Measurements from ENCODE around the gene GRM4.
"Not testable (repeated sequence)": the region's sequence is repeated elsewhere in the genome, so short reads cannot be mapped to it uniquely, and the experiment has no call there.

Gene GRM4

DNA sequence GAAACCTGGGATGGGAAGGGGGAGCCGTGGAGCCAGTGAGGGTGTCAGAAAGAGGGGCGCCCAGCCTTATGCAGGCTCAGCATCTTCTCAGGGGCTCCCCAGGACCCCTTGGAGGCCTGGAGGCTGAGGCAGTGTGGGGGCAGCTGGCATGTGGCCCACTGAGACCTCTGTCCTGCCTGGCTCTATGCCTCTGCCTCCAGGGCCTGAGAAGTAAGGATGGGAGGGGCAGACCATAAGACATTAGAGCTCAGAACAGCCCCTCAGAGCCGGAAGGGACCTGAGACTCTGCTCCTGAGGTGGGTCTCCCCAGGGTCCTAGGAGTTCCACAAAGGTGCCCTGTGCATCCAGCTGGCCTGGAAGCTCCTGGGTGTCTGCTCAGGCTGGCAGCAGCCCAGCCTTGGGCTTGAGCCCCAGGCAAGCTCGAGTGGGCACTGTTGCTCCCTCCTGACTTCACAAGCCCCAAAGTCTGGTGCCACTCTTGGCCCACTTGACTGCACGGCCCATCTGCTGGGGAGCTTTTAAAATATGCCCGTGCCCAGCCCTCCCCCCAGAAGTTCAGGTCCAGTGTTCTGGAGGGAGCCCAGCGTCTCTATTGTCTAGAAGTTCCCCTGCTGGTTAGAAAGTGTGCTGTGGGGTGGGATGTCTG, 126.8 kb downstream of the GRM4 start:
- no peak for DNase-seq

DNA sequence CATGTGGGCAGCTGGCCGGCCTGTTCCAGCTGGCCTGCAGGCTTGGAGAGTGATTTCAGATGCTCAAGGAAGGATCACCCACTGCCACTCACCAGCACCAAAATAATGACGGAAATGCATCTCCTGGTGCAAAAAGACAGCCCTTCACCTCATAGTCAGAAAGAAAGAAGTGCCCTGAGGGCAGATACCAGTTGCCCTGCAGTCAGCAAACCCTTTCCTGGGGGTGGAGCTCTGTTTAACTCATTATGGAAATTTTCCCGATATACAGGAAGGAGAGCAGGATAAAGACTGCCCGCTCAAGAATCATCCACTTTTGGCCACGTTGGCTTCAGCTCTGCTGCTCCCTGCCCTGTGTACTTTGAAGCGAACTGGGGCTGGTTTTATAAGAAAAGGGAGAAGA, 127.9 kb downstream of the GRM4 start:
- no peak for DNase-seq

DNA sequence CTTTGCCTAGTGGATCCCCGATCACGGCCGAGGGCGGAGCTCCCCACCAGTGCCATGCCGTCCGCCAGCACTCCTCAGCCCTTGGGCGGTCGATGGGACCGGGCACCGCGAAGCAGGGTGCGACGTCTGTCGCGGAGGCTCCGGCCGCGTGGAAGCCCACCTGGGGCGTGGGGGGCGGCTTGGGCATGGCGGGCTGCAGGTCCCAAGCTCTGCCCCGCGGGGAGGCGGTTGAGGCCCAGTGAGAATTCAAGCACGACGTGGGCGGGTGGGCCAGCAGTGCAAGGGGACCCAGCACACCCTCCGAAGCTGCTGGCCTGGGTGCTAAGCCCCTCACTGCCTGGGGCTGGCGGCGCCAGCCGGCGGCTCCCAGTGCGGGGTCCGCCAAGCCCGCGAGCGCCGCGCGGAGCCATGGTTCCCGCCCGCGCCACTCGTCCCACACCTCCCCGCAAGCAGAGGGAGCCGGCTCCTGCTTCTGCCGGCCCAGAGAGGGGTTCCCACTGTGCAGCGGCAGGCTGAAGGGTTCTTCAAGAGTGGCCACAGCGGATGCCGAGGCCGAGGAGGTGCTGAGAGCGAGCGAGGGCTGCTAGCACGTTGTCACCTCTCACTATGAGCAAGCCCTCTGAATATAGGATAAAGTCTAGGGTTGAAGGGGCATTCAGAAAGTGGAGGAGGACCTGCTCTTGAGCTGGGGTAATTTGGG, 128.6 kb downstream of the GRM4 start:
- DNase-seq = no peak

DNA sequence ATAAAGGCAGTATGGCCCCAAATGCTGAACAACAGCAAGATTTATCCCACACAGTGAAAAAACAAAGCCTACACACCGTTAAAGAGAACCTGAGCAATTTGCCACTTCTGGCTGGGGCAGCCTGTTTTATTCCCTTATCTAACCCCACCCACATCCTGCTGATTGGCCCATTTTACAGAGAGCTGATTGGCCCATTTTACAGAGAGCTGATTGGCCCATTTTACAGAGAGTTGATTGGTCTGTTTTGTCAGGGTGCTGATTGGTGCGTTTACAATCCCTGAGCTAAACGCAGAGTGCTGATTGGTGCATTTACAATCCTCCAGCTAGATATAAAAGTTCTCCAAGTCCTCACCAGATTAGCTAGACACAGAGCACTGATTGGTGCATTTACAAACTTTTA, 129.3 kb downstream of the GRM4 start:
- not testable (repeated sequence) for DNase-seq

DNA sequence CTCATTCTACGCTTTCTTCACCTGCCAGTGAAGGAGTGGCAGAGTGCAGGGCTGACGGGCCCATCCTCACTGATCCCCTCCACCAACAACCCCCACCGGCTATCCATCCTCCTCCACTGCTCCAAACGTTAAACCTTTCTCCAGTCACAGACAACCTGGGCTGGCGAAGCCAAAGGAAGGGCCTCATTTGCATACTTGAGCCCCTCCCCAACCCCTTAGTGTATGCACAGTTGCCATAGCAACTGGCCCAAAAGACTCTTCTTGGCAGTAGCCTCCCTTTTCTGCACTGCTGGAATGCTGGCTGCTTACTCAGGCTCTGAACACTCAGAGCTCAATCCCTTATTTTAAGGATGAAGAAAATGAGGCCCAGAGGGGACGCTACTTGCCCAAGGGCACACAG, 130.3 kb downstream of the GRM4 start:
- DNase-seq = no peak

DNA sequence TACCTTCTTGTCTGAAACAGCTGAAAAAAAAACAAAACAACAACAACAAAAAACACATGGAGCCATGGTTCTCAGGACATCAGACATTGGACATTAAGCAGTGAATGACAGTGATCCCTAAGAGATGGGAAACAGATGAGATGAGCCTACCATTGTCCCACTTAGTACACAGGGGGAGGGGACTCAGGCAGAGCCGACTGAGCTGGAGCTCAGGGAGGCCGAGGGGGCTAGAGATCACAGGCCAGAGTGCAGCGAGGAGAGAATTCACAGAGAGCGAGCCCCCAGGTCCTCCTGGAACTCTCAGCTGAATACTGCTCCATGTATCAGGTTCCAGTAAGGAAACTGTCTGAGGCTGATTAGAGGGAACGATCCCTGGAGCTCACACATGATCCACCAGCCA, 134.6 kb downstream of the GRM4 start:
- no peak for DNase-seq

DNA sequence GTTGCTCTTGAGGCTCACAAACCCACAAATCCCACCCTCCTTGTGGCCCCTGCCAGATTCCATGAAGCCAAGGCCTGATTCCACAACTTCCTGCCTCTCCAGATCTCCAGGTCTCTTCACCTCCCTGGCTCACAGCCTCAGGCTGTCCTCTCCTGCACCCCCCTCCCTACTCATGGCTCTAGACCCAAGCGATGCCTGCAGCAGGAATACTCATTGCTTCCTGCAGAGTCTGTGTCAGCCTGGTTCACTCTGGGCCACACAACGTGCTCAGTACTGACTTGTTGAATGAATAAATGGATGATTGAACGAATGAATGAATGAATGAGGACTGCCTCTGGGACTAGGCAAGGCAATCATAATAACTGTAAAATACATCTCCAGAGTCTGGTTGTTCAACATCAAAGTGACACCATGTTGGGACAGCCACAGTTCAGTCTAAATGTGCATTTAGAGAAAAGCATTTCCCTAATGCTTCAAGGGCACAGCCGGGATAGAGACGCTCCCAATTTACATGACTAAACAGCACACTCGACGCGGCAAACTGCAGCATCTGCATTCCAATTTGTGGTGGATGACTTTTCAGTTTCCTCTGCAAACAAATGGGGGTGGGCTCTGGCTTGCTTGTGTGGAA, 139.9 kb downstream of the GRM4 start:
- no peak for DNase-seq

DNA sequence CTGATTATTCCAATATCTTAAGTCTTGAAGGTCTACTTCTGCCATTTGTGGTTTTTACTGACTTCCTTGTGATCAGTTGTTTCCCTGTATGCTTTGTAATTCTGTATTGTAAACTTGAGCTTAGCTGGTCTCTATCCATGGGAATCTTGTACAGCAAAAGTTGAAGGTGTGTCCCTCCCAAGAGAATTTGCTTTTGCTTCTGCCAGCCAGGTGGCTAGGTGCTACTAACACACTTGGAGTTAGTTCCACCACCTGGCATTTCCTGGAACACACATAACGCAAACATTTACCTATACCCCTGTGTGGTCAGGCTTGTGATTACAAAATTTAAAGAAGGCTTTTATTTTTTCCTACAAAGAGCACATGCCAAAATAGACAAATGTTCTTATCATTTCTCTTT, 141.2 kb downstream of the GRM4 start:
- DNase-seq = no peak

DNA sequence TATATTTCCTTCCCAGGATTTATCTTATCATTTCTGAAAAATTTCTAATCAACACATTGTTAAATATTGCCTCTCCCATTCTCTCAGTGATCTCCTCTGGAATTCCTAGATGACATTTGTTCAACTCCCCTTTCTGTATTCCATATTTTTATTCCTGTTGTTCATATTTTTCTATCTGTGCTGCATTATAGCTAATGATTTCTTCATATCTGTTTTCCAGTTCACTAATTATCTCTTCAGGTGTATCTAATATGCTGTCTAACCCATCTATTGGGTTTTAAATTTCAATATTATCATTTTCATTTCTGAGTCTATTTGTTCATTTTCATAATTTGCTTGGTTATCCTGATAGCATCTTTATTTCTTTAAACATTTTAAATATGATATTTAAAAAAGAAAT, 141.9 kb downstream of the GRM4 start:
- DNase-seq = no peak

DNA sequence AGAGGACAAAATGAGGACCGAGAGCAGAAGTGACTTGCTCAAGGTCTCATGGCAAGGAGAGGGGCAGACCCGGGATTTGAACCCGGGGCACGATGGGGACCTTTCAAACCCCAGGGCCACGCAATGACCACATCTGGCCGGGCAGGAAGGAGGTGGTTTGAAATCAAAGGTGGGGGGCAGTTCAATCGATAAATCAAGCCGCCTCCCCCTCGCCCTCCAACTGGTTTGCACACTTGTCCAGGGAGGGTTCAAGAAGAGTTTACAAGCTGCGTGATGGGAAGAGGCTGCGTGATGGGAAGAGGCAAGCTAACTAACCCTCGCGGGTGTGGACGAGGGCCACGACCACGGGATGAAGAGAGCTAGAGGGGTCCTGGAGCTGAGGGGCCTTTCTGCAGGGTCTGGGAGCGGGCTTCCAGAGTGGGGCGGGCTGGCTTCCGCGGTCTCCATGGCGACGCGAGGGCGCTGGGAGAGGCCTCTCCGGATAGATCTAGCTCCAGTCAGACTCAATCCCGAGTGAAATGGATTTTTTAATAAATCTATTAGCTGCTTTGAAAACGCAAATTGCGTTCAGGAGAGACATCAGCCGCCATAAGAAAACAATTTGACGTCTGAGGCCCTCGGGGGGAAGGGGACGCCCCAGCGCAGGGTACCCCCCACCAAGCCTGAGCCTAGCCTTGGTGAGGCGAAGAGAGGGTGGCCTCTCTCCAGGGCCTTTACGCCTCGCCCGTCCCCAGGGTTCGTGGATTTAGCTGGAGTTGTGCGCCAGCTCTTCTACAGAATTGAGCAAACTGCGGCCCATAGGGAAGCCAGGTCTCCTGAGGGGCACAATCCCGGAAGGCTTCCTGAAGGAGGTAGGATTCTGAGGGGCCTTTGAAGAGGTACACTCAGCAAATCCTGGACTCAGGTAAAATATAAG, 143.9 kb downstream of the GRM4 start:
- no peak for DNase-seq

DNA sequence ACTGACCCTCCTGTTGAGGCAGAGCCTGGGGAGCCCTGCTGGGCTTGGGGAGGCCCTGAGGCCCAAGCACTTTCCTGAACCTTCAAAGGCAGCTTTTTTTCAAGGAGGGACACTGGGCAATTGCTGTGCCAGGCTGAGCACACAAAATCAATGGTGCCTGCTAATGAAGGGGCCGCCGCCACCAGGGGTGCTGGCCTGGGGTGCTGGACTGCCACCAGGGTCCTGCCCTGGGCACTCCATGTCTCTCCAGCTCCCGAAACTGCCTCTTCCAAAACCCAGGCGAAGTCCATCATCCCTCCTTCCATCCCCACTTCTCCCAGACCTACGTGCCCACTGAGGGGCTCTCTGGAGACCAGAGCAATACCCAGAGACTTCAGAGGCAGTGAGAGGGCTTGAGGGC, 145.6 kb downstream of the GRM4 start:
- DNase-seq = no peak

DNA sequence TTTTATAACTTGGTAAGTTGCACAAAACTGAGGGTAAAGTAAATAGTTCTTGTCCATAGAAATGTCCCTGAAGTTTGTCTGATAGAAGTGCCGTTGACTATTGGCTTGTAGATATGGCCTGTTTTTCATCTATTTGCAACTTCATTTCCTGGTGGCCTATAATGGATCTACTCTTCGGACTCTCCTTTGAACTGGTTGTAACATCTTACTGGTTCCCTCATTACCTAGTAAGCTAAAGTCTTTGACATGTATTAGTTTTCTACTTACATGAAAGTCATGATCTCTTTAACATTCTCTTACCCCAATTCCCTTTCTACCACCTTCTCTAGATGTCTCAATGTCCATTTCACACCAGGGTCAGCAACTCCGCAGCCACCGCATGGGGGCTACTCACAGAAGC, 146.3 kb downstream of the GRM4 start:
- DNase-seq = no peak

DNA sequence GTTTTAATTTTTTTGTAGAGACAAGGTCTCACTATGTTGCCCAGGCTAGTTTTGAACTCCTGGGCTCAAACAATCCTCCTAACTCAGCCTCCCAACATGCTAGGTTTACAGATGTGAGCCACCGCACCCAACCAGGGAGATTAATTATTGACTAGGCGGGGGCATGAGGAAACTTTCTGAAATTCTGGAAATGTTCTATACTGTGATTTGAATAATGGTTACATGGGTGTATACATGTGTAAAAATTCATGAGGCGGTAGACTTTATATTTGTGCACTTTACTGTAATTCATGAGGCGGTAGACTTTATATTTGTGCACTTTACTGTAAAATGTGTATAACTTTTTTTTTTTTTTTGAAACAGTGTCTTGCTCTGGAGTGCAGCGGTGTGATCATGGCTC, 147.2 kb downstream of the GRM4 start:
- DNase-seq = no peak

DNA sequence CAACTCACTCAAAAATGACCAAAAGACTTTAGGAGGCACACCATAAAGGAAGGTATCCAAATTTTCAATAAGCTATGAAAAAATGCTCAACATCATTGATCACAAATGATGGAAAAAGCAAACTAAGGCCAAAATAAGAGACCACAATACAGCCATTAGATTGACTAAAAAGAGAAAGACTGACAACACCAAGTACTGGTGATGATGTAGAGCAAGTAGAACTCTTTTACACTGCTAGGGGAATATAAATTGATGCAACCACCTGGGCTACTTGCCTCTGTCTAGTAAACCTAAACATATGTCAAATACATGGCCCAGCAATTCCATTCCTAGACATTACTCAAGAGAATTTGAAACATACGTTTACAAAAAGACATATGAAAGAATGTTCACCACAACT, 148.6 kb downstream of the GRM4 start:
- DNase-seq = no peak

DNA sequence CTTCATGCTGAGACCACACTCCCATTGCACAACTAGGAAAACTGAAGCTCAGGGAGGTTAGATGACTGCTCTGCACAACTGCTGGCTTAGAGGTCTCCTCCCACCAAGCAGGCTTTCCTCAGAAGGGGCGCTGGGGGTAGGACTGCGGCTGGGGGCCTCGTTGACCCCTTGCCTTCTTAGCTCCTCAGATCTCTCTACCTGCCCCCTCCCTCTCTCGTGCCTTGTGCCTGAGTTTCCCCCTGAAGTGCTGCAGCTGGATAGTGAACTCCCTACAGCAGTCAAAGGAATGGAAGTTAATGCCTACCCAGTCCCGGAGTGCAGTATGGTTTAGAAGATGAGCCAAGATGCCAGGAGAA, 149.8 kb downstream of the GRM4 start:
- DNase-seq = no peak

DNA sequence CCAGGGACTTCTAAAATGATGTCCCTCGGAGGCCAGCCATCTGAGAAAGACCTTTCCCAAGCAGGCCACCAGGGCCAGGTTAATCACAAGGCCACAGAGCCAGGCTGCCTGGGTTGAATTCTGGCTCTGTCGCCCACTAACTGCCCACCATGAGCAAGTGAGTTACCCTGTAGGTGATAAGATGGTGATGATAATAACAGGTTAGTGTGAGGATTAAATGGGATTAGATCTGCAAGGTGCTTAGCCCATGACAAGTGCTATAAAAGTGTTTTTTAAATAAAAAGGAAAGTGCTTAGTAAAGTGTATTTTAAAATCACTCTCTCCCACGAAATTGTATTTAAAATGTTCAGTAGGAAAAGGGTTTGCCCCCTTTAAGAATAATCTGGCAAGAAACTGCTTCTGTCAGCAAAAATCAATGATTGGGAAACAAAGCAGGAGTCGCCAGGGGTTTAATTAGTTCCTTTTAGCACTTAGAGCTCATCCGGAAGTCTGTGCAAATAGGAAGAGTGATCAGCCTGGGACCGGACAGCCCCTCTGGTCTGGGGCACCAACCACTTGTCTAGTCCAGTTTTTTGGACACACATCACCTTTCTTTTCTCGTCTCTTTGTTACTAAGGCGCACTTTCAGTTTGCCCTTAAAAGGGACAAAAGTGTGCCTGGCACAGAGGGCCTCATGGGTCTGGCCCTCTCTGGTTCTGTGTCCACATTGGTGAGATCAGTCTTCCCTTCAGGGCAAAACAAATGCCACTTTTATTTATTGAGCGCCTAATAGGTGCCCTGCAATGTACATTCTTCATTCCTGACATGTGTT, 150.4 kb downstream of the GRM4 start:
- no peak for DNase-seq

DNA sequence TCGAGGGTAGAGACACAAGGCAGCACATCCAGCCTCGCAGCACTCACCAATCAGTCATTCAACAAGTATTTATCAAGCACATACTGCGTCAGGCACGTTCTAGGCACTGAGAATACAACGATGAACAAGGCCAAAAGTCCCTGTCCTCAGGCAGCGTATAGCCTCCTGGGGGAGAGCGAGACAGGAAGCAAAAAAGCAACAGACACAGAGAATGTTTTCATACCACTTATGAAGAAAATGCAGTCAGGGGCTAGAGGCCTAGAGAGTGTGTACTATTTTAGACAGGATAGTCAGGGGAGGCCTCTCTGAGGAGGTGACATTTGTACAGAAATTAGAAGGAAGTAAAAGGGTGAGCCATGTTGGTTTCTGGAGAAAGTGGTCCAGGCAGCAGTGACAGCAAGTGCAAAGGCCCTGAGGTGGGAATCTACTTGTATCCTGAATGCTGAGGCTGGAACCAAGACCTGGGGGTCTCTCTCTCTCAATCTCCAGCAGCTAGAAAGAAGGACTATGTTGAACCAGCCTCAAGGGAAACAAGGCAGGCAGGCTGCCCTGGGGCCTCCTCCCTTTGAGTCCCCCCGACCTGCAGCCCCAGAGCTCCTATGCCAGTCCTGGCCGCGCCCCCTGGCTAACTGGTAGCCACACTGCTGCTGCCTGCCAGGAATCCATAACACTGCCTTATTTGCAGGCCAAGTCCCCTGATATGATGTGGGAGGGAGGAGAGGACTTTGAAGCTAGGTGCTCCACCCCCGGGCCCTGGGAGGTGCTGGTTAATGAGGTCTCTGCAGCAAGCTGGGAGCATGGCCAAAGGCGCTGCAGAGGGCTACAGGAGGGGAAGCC, 151.2 kb downstream of the GRM4 start:
- no peak for DNase-seq

DNA sequence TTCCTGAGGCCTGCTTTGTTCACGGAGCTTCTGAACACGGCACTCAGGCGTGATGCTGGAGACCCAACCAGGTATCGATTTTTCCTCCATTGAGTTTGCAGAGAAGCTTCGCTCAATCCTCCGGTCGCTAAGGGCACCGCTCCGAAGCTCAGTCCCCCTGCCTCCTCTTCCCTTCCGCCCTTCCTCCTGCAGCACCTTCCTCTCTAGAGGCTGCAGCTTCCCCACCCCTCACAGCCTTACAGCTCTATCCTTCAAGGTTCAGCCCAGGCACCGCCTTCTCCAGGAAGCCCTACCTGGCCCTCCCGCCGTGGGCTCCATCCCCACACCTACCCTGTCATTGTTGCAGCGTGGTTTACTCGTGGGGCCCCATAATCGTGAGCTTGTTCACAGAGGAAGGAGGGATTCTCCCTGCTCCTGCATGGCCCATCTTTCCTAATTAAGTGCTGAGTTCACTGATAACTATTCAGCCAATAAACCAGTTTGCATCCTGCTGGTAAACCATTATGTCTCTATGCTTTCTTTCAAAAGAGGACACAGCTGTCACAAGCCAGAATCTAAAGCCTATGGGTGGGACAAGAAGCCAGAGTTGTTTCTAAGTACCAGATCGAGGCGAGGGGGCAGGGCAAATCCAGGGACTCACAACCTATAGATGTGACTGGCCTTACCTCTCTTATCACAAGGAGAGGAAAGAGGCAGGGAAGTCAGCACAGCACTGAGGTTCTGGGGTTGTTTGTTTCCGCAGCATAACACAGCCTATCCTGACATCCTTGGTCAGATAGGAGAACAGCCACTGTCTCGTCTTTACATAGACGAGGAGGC, 152.0 kb downstream of the GRM4 start:
- no peak for DNase-seq

DNA sequence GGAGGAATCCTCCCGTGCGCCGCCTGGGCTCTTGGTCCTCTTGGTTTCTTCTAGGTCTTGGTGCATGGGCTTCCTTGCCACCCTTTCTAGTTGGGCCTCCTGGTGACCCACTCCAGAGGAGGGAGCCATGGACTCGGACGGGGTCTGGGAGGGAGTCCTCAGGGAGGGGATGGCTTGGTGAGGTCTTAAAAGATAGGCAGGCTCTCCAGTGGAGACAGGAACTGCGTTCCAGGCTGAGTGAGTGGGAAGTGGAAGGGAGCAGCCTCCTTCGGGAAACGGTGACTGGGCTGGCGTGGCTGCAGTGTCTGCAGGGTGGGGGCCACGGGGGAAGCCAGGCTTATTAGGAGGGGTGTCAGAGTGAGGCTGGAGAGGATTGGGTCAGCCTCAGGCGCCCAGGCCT, 152.8 kb downstream of the GRM4 start:
- DNase-seq = no peak

DNA sequence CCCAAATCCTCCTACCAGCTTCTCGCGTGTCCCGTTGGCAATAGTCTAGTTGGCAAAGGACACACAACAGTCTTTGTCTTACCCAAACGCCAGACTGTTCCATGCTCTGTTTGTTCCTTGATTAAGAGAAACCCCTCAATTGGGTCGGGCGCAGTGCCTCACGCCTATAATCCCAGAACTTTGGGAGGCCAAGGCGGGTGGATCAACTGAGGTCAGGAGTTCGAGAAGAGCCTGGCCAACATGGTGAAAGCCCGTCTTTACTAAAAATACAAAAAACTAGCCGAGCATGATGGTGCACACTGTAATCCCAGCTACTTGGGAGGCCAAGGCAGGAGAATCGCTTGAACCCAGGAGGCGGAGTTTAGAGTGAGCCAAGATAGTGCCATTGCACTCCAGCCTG, 153.7 kb downstream of the GRM4 start:
- no peak for DNase-seq

DNA sequence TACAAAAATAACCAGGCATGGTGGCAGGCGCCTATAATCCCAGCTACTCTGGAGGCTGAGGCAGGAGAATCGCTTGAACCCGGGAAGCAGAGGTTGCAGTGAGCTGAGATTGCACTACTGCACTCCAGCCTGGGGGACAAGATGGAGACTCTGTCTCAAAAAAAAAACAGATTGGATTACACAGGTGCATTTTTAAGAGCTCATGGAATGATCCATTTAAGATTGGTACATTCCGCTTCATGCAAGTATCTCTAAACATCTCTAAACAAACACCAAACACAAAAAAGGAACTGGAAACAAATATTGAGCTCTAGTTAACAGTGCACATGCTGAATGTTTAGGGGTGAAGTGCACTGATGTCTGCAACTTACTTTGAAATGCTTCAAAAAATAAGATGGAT, 154.3 kb downstream of the GRM4 start:
- DNase-seq = no peak

All from CD4-positive, alpha-beta T cell treated with Interleukin-15 for 1 hour (primary cell).